ENCODE data around the gene KCNK16.

KCNK16 gene

DNA sequence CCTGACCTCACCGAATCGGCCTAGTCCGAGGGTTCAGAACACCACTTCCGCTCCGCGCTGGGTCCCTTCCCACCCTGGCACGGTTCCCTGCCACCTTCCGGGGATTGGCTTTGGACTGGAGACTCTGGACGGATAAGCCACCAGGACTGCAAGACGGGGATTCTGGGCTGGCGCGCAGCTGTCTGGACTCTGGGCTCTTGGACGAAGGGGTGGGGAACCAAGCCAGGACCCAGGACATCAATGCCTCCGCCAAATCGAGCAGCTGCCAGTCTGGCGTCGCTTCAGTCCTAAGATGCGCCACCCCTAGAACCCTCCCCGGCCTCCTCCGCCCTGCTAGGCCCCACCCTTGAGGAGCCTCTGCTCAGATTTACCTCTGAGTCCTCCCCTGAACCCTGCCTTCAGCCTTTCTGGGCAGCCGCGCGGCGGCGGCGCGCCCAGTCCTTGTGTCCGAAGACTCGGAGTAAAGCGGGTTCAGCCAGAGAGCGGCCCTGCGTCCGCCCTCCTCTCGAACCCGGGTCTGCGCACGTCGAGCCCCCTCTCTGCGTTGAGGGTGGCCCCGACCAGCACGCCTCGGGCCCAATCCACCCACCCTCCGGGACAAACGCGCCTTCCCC, 9.5 kb downstream of the KCNK16 start:
- H3K4me3 ChIP-seq (ENCODE audit: low read depth, low read length), result no peak overlapping the region

DNA sequence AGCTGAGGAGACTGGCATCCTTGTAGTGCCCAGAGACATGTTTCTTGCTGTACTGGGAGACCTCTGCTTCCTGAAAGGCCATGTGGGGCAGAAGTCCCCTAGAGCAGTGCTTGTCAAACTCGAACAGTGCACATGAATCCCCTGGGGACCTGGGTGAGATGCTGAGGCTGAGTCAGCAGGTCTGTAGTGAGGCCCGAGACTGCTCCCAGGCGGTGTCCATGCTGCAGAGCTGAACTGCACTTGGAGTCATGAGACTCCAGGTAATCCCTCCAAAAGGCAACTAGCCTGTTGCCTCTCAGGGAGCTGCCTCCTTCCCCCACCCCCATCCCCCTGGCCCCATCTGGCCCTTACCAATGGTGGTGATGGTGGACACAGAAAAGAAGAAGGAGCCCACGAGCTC, 12.0 kb downstream of the KCNK16 start:
- no peak for DNase-seq (ENCODE audit: low read depth)
- TF ChIP-seq, protein P1, sequence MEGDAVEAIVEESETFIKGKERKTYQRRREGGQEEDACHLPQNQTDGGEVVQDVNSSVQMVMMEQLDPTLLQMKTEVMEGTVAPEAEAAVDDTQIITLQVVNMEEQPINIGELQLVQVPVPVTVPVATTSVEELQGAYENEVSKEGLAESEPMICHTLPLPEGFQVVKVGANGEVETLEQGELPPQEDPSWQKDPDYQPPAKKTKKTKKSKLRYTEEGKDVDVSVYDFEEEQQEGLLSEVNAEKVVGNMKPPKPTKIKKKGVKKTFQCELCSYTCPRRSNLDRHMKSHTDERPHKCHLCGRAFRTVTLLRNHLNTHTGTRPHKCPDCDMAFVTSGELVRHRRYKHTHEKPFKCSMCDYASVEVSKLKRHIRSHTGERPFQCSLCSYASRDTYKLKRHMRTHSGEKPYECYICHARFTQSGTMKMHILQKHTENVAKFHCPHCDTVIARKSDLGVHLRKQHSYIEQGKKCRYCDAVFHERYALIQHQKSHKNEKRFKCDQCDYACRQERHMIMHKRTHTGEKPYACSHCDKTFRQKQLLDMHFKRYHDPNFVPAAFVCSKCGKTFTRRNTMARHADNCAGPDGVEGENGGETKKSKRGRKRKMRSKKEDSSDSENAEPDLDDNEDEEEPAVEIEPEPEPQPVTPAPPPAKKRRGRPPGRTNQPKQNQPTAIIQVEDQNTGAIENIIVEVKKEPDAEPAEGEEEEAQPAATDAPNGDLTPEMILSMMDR (conservative IDR thresholded peaks at IDR 0.05; ENCODE audit: low read depth, low read length), result no peak
- H3K4me3 ChIP-seq (ENCODE audit: low read depth, low read length), result no peak overlapping the region

More for the DNA sequence above, 9.5 kb downstream of the KCNK16 start:
- TF ChIP-seq, protein P1 (conservative IDR thresholded peaks at IDR 0.05; ENCODE audit: low read depth, low read length), result no peak
- DNase-seq (ENCODE audit: low read depth), result no peak

DNA sequence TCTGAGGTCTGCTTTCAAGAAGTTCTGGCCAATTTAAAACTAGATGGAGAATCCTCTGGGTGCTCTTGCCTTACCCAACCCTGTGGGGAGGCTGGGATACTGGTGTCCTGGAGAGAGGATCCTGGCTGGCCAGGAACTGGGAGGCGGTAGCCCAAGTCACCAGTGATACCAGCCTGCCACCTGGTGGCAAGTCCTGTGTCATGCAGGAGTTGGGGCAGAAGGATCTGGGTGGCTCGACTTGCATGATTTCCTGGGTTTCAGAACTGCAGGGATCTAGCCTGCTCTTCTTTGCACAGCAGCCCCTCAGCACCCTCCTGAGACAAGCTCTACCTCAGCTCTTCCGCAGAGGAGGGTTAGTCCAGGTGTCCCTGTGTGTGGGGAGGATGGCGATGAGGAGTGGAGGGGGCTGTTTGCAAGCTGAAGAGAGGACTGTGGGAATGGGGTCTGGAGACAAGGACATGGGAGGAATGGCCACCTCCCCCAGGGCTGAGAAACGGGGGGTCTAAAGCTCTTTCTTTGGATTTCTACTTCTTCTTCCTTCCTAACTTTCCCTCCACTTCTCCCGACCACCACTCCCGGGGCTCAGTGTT, 12.5 kb downstream of the KCNK16 start:
- peak; percentile 84 for DNase-seq (ENCODE audit: low read depth)
- no peak overlapping the region for H3K4me3 ChIP-seq (ENCODE audit: low read depth, low read length)
- TF ChIP-seq, protein P1 (conservative IDR thresholded peaks at IDR 0.05; ENCODE audit: low read depth, low read length), result peak; percentile 95

DNA sequence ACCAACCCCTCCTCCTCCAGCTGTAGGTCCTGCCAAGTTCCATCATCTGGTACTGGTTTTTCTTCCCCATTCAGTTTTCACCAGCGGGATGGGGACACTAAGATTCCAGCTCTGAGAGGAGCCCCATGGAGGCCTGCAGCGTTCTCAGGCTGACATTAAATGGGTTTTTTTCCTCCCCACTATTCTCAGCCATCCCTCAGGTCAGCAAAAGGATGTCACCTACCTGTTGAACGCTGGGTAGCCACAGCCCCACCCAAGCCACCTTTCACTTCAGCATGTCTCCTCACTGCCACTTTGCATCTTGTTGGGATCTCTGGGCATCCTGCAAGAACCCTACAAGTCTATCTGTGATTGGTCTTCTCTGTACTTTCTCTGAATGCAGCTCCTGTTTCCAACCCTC, 15.0 kb downstream of the KCNK16 start:
- no peak for DNase-seq (ENCODE audit: low read depth)
- H3K4me3 ChIP-seq (ENCODE audit: low read depth, low read length), result no peak overlapping the region
- TF ChIP-seq, protein P1 (conservative IDR thresholded peaks at IDR 0.05; ENCODE audit: low read depth, low read length), result no peak

DNA sequence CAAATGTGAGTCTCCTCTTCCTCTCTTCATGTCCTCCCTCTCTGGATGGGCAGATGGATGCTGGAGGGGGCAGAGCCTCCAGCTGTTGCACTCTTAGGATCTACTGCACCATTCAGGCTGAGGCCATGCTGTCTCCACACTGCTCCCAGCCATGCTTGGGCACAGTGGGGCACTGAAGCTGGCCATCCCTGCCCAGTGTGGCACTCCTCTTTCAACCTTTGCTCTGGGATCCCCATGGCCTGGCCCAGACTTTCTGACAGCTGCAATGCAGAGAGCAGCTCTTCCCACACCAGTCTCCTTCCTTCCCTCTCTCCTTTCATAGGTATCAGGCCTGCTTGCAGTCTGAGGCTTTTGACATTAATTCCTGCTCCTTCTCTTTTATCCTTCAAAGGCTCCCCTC, 17.6 kb downstream of the KCNK16 start:
- TF ChIP-seq, protein P1 (conservative IDR thresholded peaks at IDR 0.05; ENCODE audit: low read depth, low read length), result no peak
- DNase-seq (ENCODE audit: low read depth), result no peak
- H3K4me3 ChIP-seq (ENCODE audit: low read depth, low read length), result no peak overlapping the region

DNA sequence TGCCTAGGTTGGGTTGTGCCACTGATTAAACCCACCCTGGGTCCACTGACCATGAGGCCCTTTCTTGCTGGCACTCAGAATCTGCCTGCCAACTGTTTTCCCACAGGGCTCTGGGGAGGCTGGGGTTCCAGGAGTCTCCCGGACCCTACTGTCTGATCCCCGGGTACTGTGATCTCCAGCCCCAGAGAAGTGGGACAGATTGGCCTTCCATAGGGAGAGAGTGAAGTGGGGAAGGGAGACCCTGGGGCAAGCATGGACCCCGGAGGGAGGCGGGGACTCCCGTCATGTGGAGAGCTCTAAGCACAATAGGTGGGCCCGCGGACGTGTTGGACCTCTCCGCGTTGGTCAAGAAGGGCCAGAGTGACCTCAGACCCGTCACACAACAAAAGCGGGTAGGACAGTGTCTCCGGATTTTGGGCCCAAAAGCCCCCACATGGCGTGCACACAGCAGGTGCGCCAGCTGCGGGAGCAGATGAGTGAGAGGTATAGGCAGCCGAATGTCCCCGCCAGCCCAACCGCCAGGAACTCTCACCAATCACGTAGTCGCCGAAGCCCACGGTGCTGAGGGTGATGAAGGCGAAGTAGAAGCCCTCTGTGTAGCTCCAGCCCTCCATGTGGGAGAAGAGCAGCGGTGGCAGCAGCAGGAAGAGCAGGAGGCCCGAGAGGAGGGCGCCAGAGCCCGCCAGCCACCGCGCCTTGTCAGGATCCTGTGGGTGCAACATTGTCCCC, 18.9 kb downstream of the KCNK16 start:
- TF ChIP-seq, protein P1 (conservative IDR thresholded peaks at IDR 0.05; ENCODE audit: low read depth, low read length), result no peak
- H3K4me3 ChIP-seq (ENCODE audit: low read depth, low read length), result no peak overlapping the region
- DNase-seq (ENCODE audit: low read depth), result no peak

All from choroid plexus epithelial cell (primary cell).